Thyroid gland (tissue), 4 donors: ENCODE data around the gene CASP8. TPM values are rescaled to one million over a fixed set of nuclear protein-coding genes. Genes with fewer than 3 reads are reported as not detected.

Source experiments
- DNase-seq, 2 donors: peaks; one replicate each; pipeline ENCODE4 v3.0.0-alpha.2; 2019
- H3K27ac ChIP-seq, 3 donors: fragments of 200-600 bp; sonication (generic); 1 replicate in 2 of 3; 2 replicates in 1 of 3; pipeline ENCODE4 v1.5.1; 2016 to 2019; ENCODE audit warnings: mild to moderate bottlenecking in 1 of 3, moderate library complexity in 1 of 3
- H3K27me3 ChIP-seq: fragments of 200-600 bp; sonication (generic); one replicate; pipeline ENCODE4 v1.5.1; 2019
- H3K36me3 ChIP-seq, 2 donors: fragments of 200-600 bp; sonication (generic); one replicate each; pipeline ENCODE4 v1.5.1; 2016 to 2019
- H3K4me1 ChIP-seq, 2 donors: fragments of 200-600 bp; sonication (generic); one replicate each; pipeline ENCODE4 v1.5.1; 2017 to 2019
- H3K4me3 ChIP-seq, 3 donors: fragments of 200-600 bp; sonication (generic); replicated peaks in 1 of 3; 1 replicate in 2 of 3; 2 replicates in 1 of 3; pipeline ENCODE4 v1.5.1; 2016; ENCODE audit warnings: mild to moderate bottlenecking in 1 of 3
- H3K9me3 ChIP-seq: fragments of 200-600 bp; sonication (generic); one replicate; pipeline ENCODE4 v1.5.1; 2017
- CTCF ChIP-seq, 6 experiments: fragments of 200-600 bp in 3 of 6; fragments of 450-650 bp in 3 of 6; sonication (generic) in 3 of 6; IDR thresholded peaks; one replicate each; pipeline ENCODE4 v1.5.1; 2016 to 2019; ENCODE audit warnings: antibody characterized with exemption in 6 of 6, mild to moderate bottlenecking in 2 of 6, inconsistent platforms in 1 of 6, moderate library complexity in 1 of 6
- POLR2A ChIP-seq, 2 donors: fragments of 450-650 bp; IDR thresholded peaks; one replicate each; pipeline ENCODE4 v1.6.1; 2017; ENCODE audit warnings: antibody characterized with exemption in 2 of 2, mild to moderate bottlenecking in 2 of 2, moderate library complexity in 1 of 2
- WGBS, 2 donors: methylation state at CpG; one replicate each; pipeline ENCODE4 v1.1.5; 2017; 5-methylcytosine and 5-hydroxymethylcytosine counted together
- intact Hi-C: fragments of 100-400 bp; cut with DNase I; formaldehyde crosslinking; loops from one replicate; pipeline ENCODE4 v1.15.1; 2023
- total RNA-seq, 4 donors: library from RNA; depleted of rRNA; stranded (reverse); fragments of >200 nt; gene quantifications; one replicate each; pipeline ENCODE4 v1.2.3, GENCODE V29; 2016

CASP8 gene
- total RNA-seq, 4 donors from 2014 or later = 8.7 to 14.1 (median 9.6) TPM

GRCh38 chr2:201246280-201246679 is 14.1 kb upstream of the CASP8 start:
- Histone ChIP-seq H3K27ac (no peak overlapping the region), H3K4me3 (no peak overlapping the region), H3K4me1 (no peaks in the 10 kb centered on the region), H3K36me3 (no peaks in the 10 kb centered on the region), H3K27me3 (no peaks in the 10 kb centered on the region), H3K9me3 (no peaks in the 10 kb centered on the region)
- 60 to 92% methylated on average over 3 to 4 of the region's 4 CpGs for WGBS, 2 donors
- TF ChIP-seq POLR2A (IDR thresholded peaks at IDR 0.05) (no peak), CTCF (IDR thresholded peaks at IDR 0.05) (no peak)
- intact Hi-C loops = no loop called here
- DNase-seq = no peak

- 94 to 95% methylated on average over 6 of the region's 6 CpGs for WGBS, 2 donors
- Histone ChIP-seq H3K27me3 (no peaks in the 10 kb centered on the region), H3K36me3 (no peaks in the 10 kb centered on the region), H3K4me1 (no peaks in the 10 kb centered on the region), H3K27ac (no peak overlapping the region), H3K9me3 (no peaks in the 10 kb centered on the region), H3K4me3 (no peak overlapping the region)
- TF ChIP-seq CTCF (IDR thresholded peaks at IDR 0.05) (no peak), POLR2A (IDR thresholded peaks at IDR 0.05) (no peak)
- DNase-seq = no peak
- intact Hi-C loops = no loop called here
These were observed 12.0 kb upstream of the CASP8 start for GRCh38 chr2:201248288-201248844.

GRCh38 chr2:201249889-201250288 is 10.4 kb upstream of the CASP8 start:
- Histone ChIP-seq H3K4me1 (no peaks in the 10 kb centered on the region), H3K27me3 (no peaks in the 10 kb centered on the region), H3K27ac (no peak overlapping the region), H3K36me3 (no peaks in the 10 kb centered on the region), H3K4me3 (no peak overlapping the region), H3K9me3 (no peaks in the 10 kb centered on the region)
- WGBS, 2 donors = 92 to 93% methylated on average over 2 of the region's 2 CpGs
- TF ChIP-seq POLR2A (IDR thresholded peaks at IDR 0.05) = no peak
- TF ChIP-seq CTCF (IDR thresholded peaks at IDR 0.05) = no peak
- intact Hi-C loops = no loop called here
- DNase-seq = no peak

- DNase-seq = no peak
- Histone ChIP-seq H3K27me3 (no peaks in the 10 kb centered on the region), H3K4me3 (no peak overlapping the region), H3K36me3 (no peaks in the 10 kb centered on the region), H3K27ac (no peak overlapping the region), H3K4me1 (no peaks in the 10 kb centered on the region), H3K9me3 (no peaks in the 10 kb centered on the region)
- intact Hi-C loops = no loop called here
- 94 to 98% methylated on average over 4 of the region's 4 CpGs for WGBS, 2 donors
- TF ChIP-seq CTCF (IDR thresholded peaks at IDR 0.05) (no peak), POLR2A (IDR thresholded peaks at IDR 0.05) (no peak)
These were observed 9.6 kb upstream of the CASP8 start for GRCh38 chr2:201250741-201251140.

- DNase-seq = no peak
- H3K4me1 ChIP-seq = peaks cover 0 to 3% of the 10 kb centered on the region in 2 donors
- WGBS, 2 donors = 69 to 74% methylated on average over 5 of the region's 5 CpGs
- no peak overlapping the region for H3K4me3 ChIP-seq
- intact Hi-C loops = no loop called here
- no peak for TF ChIP-seq CTCF (IDR thresholded peaks at IDR 0.05)
- no peak for TF ChIP-seq POLR2A (IDR thresholded peaks at IDR 0.05)
- H3K36me3 ChIP-seq = no peaks in the 10 kb centered on the region
- no peaks in the 10 kb centered on the region for H3K9me3 ChIP-seq
- H3K27ac ChIP-seq = no peak overlapping the region
- H3K27me3 ChIP-seq = no peaks in the 10 kb centered on the region
These were observed 6.1 kb upstream of the CASP8 start for GRCh38 chr2:201254081-201254730.
